Adipose tissue (tissue), 3 donors: ENCODE measurements around the gene OR9Q1. TPM values are rescaled to one million over a fixed set of nuclear protein-coding genes. Genes with fewer than 3 reads are reported as not detected.
"Not testable (repeated sequence)": the region's sequence is repeated elsewhere in the genome, so short reads cannot be mapped to it uniquely, and the experiment has no call there.

Experiments used
- H3K27ac ChIP-seq: one replicate; pipeline ENCODE4 v1.5.1; 2013; ENCODE audit warnings: low read depth, low read length
- WGBS, 3 donors: extraction: QIAGEN DNeasy Blood & Tissue Kit; methylation state at CpG; one replicate each; pipeline ENCODE4 v1.1.7; 2013; 5-methylcytosine and 5-hydroxymethylcytosine counted together
- polyA plus RNA-seq, 3 donors: library from polyadenylated mRNA; stranded (reverse); fragments of 200-250 nt; gene quantifications; one replicate each; pipeline ENCODE4 v1.2.3, GENCODE V29; 2013
- donor health status: healthy with polysubstance abuse.
- donor health status: Bipolar disorder and iron deficiency.
- donor health status: healthy.

OR9Q1 gene, protein sequence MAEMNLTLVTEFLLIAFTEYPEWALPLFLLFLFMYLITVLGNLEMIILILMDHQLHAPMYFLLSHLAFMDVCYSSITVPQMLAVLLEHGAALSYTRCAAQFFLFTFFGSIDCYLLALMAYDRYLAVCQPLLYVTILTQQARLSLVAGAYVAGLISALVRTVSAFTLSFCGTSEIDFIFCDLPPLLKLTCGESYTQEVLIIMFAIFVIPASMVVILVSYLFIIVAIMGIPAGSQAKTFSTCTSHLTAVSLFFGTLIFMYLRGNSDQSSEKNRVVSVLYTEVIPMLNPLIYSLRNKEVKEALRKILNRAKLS
- under 1 TPM in 1 of 3 donors, not detected in 2; 0.11 TPM for polyA plus RNA-seq

DNA sequence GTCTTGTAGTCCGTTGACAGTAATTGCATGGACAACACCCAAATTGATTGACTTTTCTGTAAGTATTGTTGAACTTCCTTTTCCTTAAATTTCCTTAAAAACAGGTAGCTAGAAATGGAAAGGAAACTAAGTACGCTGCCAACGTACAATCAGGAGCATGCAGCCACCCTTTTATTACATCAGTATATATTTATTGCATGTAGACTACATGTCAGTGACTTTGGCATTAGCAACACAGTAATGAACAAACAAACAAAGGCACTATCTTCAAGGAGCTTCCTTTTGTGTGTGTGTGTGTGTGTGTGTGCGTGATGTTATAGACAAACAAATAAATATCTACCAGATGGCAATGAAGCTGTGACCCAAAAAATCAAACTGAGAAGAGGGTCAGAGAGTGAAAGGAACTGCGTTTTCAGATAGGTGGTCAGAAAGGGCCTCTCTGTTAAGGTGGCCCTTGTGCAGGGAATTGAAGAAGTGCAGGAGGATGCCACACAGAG is at the start of gene OR9Q1:
Gene OR9Q1 (plus strand): TSS at position 447 of the 497 bp plus-strand sequence. CDS start 155,564 bp downstream, outside the sequence.
- WGBS, 3 donors = 61 to 70% (median 64%) methylated on average over 5 of the region's 5 CpGs
- H3K27ac ChIP-seq = no peak within 1 kb of the TSS

DNA sequence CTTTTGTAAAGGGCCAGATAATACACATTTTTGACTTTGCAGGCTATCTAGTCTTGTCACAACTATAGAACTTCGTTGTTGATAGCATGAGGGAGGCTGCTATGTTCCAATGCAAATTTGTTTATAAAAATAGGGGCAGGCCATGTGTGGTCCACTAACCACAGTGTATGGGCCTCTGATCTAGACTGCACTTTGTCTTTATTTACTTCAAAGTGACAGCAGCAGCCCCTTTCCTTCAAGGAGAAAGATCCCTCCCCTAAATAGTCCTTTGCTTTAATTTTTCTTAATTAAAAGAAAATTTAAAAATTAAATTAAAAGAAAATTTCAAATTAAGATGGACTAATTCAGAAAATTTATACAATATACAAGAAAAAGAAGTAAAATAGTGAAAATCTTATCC is 49.5 kb upstream of the OR9Q1 start:
- 41 to 61% (median 58%) methylated on average over 1 of the region's 1 CpG for WGBS, 3 donors
- no peak overlapping the region for H3K27ac ChIP-seq

DNA sequence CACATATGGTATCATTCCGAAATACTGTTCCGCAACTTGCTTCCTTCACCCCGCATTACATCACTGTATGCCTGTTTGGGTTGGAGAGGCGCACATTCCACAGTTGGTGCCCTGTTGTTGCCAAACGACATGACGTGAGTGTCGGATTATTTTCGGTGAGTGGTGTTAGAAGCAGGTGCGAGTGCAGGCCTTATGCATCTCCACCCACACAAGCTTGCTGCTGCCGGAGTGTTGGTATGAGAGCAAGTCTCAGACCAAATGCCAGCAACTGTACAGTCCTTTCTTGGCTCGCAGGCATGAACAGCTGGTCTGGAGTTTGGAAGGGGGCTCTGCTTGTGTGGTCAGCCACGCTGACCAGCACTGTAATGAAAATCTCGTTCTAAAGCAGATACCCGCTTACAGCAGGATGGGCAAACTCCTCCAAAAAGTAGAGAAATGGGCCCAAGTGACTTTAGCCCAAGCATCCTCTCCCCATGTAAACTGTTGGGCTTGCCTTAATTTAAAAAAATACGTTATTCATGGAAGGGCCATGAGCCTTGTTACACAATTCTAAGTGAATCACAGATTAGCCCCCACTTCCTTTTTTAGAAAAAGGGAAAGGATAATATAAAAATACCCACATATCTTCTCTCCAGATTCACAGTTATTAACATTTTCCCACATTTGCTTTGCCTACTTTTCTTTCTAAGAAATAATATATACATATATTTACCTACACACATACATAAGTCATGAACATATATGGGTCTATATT is 48.7 kb upstream of the OR9Q1 start:
- 88 to 93% (median 88%) methylated on average over 15 of the region's 15 CpGs for WGBS, 3 donors
- H3K27ac ChIP-seq = no peak overlapping the region

DNA sequence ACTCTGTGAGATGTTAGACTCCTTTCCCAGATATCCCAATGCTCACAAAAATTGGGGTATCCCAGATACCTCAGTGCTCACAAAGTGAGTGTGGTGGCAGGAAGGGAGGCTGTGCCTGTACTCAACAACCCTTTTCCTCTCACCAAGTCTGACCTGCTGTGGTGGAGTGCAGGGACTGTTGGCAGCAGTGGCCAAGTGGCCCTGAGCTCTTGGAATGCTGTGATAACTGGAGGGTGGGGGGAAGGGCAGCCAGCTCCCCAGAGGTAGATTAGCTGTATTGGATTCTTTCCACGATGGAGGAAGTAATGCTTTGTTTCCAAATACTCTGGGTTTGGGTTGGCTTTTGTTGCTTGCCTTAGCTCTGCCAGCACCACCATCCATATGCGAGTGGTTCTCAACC is 46.0 kb upstream of the OR9Q1 start:
- H3K27ac ChIP-seq = no peak overlapping the region
- 0 to 34% (median 8%) methylated on average over 2 of the region's 2 CpGs for WGBS, 3 donors

DNA sequence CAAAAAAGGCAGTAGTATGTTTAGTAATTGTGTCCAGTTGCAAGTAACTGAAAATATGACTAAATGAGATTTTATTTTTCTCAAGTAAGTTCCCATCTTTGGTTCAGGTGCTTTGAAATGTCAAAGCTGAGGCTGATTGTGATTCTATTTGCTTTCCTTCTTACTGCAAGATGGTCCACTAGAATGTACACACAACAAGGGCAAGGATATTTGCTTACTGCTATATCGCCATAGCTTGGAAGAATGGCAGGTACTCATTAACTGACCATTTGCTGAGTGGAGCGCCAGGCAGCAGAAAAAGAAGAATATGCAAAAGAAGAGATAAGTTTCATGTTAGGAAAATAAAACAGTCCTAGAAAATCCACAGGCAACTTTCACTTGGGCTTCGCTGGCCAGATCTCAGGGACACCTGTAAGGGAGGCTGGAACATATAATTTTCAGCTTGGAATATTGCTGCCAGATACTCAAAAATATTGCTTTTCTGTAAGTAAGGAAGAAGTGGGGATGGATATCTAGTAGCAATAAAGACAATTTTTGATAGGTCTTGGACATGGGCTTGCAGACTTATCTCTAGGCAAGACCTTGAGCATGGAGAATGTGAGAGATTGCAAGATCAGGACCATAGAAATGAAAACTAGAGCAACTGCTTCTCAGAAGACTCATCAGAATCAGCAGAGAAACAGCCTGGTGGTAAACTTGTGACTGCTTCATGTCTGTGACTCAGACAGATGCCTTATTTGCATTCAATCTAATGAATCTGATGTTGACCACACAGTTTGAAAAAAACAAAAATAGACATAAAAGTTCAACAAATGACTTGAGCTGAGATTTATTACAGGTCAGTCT is 44.8 kb upstream of the OR9Q1 start:
- whole genome bisulfite sequencing, 3 donors = 49 to 92% (median 91%) methylated on average over 3 of the region's 3 CpGs
- H3K27ac ChIP-seq = no peak overlapping the region

DNA sequence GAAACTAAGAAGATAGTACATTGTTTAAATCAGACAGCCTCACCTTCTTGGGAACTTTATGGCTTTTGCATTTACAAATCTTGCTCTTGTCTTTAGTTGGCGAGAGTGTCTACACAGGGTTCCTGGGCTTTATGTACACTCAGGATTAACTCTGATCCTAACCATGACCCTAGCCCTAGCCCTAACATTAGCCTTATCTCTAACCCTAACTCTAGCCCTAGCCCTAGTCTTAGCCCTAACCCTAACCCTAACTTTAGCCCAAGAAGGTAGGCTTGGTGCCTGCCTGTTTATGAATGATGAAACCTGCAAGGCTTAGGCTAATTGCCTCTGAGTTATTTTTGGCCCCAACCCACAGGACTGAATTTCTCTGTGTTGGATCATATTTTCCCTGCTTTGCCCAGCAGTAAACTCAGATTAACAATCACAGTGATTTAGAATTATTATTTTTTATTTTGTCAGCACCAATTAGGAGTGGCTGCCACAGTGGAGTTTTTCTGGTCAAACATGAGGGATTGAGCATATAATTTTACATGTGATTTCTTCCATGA is 44.1 kb upstream of the OR9Q1 start:
- 93 to 100% (median 97%) methylated on average over 1 of the region's 1 CpG for WGBS, 3 donors
- H3K27ac ChIP-seq = no peak overlapping the region

DNA sequence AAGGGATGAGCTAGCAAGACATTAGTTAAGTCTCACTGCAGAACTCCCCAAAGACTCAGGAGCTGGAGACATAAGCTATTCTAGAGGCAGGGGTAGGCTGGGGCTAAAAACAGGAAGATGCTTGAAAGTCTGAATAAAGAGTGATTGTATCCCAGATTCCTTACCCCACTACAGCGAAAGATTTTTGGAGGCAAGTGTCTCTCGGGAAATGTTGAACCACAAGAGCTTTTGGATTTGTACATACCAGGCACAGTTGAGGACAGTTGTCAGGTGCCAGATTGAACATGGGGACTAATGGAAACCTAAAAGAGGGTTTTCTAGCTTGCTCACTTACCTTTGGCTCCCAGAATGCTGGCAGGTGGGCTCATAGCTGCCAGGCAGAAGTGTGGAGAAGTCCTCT is 43.5 kb upstream of the OR9Q1 start:
- no peak overlapping the region for H3K27ac ChIP-seq
- 87 to 94% (median 91%) methylated on average over 2 of the region's 2 CpGs for WGBS, 3 donors

DNA sequence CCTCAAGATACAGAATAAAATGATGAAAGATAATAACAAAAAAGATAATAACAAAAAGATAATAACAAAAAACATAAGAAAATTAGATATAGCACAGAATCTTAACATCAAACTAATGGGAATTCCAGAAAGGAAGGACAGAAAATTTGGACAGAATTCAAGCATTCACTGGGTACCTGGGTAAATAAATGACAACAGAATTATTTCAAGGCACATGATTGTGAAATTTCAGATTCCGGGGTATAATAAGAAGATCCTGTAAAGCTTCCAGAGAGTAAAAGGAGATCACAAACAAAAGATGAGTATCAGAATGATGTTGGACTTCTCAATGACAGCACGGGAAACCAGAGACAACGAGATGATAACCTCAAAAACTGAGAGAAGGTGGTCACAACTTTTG is 42.1 kb upstream of the OR9Q1 start:
- no peak overlapping the region for H3K27ac ChIP-seq
- WGBS, 3 donors = 68 to 76% (median 69%) methylated on average over 3 of the region's 3 CpGs

DNA sequence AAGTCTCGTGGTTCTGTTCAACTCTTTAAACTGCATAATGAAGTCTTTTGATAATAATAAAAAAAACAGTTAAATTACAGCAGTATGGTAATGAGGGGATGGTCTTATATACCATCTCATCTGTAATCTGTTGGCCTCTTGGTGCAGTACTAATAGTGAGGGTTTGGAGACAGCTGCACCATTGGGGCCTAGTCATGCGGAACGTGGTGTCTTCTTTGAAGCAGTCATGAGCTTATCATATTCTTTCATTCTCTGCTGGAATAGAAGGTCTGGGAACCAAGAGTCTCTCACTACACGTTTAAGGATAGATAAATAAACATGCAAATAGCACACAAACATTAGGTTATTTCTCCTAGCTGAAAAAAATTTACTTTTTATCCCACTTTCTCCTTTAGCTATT is 40.9 kb upstream of the OR9Q1 start:
- 68 to 79% (median 74%) methylated on average over 4 of the region's 4 CpGs for WGBS, 3 donors
- H3K27ac ChIP-seq = no peak overlapping the region

DNA sequence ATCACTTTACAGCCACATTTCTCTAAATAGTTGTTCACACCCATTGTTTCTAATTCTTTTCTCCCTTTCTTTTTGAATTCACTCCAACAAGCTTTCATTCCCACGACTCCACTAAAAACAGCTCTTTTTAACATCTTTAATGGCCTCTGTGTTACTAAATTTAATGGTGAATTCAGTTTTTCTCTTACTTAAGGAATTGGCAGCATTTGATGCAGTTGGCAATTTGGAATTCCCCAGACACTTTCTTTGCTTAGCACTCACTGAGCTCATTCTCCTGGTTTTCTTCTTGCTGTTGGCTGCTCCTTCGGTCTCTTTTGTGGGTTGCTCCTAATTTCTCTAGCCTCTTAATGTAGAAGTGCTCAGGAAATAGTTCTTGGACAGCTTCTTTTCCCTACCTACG is 40.5 kb upstream of the OR9Q1 start:
- WGBS, 3 donors = 40 to 71% (median 57%) methylated on average over 3 of the region's 3 CpGs
- H3K27ac ChIP-seq = no peak overlapping the region

DNA sequence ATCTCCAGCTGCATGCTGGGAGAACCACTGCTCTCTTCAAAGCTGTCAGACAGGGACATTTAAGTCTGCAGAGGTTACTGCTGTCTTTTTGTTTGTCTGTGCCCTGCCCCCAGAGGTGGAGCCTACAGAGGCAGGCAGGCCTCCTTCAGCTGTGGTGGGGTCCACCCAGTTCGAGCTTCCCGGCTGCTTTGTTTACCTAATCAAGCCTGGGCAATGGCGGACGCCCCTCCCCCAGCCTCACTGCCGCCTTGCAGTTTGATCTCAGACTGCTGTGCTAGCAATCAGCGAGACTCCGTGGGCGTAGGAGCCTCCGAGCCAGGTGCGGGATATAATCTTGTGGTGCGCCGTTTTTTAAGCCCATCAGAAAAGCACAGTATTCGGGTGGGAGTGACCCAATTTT is 24.2 kb upstream of the OR9Q1 start:
- not testable (repeated sequence) for H3K27ac ChIP-seq
- WGBS, 3 donors = 67 to 74% (median 73%) methylated on average over 12 of the region's 13 CpGs

DNA sequence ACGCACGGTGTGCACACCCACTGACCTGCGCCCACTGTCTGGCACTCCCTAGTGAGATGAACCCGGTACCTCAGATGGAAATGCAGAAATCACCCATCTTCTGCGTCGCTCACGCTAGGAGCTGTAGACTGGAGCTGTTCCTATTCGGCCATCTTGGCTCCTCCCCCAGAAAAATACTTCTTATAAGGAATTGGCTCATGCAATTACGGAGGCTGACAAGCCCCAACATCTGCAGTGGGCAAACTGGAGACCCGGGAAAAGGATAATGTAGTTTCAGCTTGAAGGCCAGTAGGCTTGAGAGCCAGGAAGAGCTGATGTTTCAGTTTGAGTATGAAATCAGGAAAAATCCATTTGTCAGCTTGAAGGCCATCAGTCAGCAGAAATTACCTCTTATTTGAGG is 23.7 kb upstream of the OR9Q1 start:
- 90 to 96% (median 92%) methylated on average over 10 of the region's 10 CpGs for WGBS, 3 donors
- not testable (repeated sequence) for H3K27ac ChIP-seq

DNA sequence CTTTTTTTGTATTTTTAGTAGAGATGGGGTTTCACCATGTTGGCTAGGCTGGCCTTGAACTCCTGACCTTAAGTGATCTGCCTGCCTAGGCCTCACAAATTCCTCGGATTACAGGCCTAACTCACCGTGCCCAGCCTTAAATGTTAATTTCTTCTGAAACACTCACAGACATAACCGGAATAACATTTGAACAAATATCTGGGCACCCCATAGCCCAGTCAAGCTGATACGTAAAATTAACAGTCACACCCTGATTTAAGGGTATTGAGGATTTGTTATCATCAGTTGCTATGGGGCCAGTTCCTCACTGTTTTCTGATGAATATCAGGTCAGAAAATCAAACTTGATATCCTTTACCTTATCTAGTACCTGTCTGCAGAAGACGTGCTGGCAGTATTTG is 23.0 kb upstream of the OR9Q1 start:
- WGBS, 3 donors = 61 to 68% (median 63%) methylated on average over 5 of the region's 5 CpGs

DNA sequence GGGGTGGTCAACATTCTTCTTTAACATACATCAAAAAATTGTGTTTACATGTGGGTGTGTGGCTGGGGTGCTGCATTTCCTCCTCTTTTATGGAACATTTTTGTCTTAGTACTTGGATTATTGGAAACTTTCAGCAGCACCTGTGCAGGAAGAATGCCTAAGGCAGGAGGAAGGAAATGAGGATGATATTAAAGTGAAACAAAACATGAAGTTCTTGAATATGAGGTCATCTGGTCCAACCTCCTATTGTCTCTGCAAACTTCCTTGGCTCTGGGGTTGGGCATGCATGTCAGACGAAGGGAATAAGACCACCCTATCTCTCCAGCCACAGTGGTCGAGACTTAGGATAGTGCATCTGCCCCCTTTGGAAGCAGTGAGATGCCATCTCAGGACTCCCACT is 20.6 kb upstream of the OR9Q1 start:
- WGBS, 3 donors = 51 to 61% (median 60%) methylated on average over 2 of the region's 2 CpGs

More for the DNA sequence above, 23.0 kb upstream of the OR9Q1 start:
- H3K27ac ChIP-seq = no peak overlapping the region

DNA sequence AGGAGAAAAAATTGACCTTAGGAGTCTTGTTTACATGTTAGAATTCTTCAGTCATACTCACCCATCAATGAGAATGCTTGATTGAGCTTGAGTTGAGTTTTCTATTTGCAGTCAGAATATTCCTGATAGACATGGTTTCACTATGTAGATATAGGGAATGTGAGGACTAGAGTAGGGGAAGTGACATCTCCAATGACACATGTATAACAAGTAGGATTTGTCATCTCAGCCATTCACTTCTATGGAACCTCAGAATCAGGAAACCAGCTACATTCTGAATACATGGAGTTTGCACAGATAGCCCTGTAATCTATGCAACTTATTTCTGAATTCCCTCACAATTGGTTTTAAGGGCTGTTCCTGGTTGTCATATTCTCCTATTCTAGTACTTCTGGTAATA is 20.1 kb upstream of the OR9Q1 start:
- no peak overlapping the region for H3K27ac ChIP-seq

More for the DNA sequence above, 20.6 kb upstream of the OR9Q1 start:
- H3K27ac ChIP-seq = no peak overlapping the region

DNA sequence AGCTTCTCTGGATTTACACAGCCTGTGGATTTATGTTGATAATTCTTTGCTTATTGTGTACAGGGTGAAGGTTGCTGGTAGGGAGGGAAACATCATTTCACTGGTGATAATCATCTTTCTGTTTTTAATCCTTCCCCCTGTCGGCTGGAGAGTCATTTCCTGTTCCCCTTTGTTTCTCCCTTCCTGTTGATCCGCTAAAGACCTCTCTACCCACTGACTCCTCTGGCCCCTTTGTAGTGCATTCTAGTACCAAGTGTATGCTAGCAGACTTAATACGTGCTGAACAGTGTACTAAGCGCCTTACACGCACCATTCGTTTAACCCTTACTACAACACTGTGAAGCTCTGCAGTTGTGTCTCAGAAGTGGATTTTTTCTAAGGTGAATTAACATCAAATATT is 19.0 kb upstream of the OR9Q1 start:
- H3K27ac ChIP-seq = no peak overlapping the region
- WGBS, 3 donors = 49 to 67% (median 63%) methylated on average over 6 of the region's 6 CpGs

DNA sequence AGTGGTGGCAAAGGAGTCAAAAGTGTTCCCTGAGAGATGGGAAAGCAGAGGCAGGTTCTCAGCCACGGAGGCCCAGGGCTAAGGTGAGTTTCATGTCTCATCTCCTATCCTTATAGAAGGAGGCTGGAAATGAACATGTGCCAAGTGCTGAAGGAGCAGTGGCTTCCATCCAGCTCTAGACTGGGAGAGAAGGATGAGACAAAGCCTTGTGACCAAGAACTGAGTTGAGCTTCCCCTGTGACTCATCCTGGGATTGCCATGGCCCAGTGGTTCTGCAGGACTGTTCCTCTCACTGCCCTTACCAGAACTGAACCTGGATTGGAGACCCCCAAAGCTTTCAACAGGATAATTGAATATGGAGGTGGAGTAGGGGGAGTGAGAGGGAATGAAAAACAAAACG is 16.7 kb upstream of the OR9Q1 start:
- H3K27ac ChIP-seq = no peak overlapping the region
- 59 to 78% (median 66%) methylated on average over 2 of the region's 2 CpGs for WGBS, 3 donors

DNA sequence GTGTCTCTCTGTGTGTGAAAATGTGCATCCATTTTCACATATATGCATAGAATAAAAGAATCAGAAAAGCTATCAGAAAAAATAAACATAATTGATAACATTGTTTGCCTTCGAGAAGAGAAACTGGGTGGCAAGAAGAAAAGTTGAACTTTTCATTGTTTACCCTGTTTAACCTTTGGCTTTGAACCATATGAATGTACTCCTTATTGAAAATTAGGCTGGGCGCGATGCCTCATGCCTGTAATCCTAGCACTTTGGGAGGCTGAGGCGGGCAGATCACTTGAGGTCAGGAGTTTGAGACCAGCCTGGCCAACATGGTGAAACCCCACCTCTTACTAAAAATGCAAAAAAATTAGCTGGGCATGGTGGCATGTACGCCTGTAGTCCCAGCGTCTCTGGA is 11.9 kb upstream of the OR9Q1 start:
- WGBS, 3 donors = 59 to 80% (median 77%) methylated on average over 6 of the region's 6 CpGs
- no peak overlapping the region for H3K27ac ChIP-seq
